ENCODE results near the gene RIMBP2.

GRCh38 chr12:130385193-130385592 is 330.9 kb downstream of the RIMBP2 start:
- no peak for TF ChIP-seq POLR2A (IDR thresholded peaks at IDR 0.05)
- no peak for TF ChIP-seq CTCF (IDR thresholded peaks at IDR 0.05)

All from vagina (tissue), 2 donors.